H9 (cell line): ENCODE measurements around the gene SLFN5. TPM values are rescaled to one million over a fixed set of nuclear protein-coding genes. Genes with fewer than 3 reads are reported as not detected.

Source experiments
- DNase-seq: peaks from one replicate; pipeline ENCODE4 v3.0.0-alpha.2; 2017
- H2AFZ ChIP-seq: one replicate; pipeline ENCODE4 v1.6.1; 2013; ENCODE audit warnings: mild to moderate bottlenecking, low read length, control low read depth, moderate library complexity
- H2AK5ac ChIP-seq: 2 replicates; pipeline ENCODE4 v1.6.1; 2013; ENCODE audit warnings: low read length, control low read depth, mixed read lengths; ENCODE audit not compliant: insufficient read length
- H2BK120ac ChIP-seq: one replicate; pipeline ENCODE4 v1.6.1; 2013; ENCODE audit warnings: low read depth, mild to moderate bottlenecking, low read length, control low read depth, inconsistent platforms; ENCODE audit not compliant: poor library complexity, severe bottlenecking
- H2BK12ac ChIP-seq: 2 replicates; pipeline ENCODE4 v1.6.1; 2013; ENCODE audit warnings: low read length, control low read depth, mixed read lengths, low read depth; ENCODE audit not compliant: insufficient read length
- H2BK15ac ChIP-seq: 2 replicates; pipeline ENCODE4 v1.6.1; 2013; ENCODE audit warnings: low read depth, low read length, control low read depth
- H2BK20ac ChIP-seq: one replicate; pipeline ENCODE4 v1.6.1; 2013; ENCODE audit warnings: low read depth, mild to moderate bottlenecking, low read length, control low read depth, inconsistent platforms; ENCODE audit not compliant: poor library complexity, severe bottlenecking
- H2BK5ac ChIP-seq: 2 replicates; pipeline ENCODE4 v1.6.1; 2013; ENCODE audit warnings: low read length, control low read depth, mixed read lengths; ENCODE audit not compliant: insufficient read length
- H3K14ac ChIP-seq: 2 replicates; pipeline ENCODE4 v1.6.1; 2013; ENCODE audit warnings: low read length, control low read depth; ENCODE audit not compliant: insufficient read depth
- H3K18ac ChIP-seq: 2 replicates; pipeline ENCODE4 v1.6.1; 2013; ENCODE audit warnings: low read depth, mild to moderate bottlenecking, mixed read lengths, low read length, control low read depth; ENCODE audit not compliant: insufficient read length
- H3K23ac ChIP-seq: 2 replicates; pipeline ENCODE4 v1.6.1; 2013; ENCODE audit warnings: low read length, control low read depth, mixed read lengths, low read depth; ENCODE audit not compliant: insufficient read length
- H3K23me2 ChIP-seq: 2 replicates; pipeline ENCODE4 v1.6.1; 2013; ENCODE audit warnings: low read depth, mild to moderate bottlenecking, mixed read lengths, low read length, control low read depth; ENCODE audit not compliant: insufficient read length, poor library complexity, severe bottlenecking
- H3K27ac ChIP-seq: 2 replicates; pipeline ENCODE4 v1.5.1; 2013; ENCODE audit warnings: low read length, control low read depth, mixed read lengths, low read depth; ENCODE audit not compliant: insufficient read length
- H3K27me3 ChIP-seq: 2 replicates; pipeline ENCODE4 v1.6.1; 2013; ENCODE audit warnings: low read length, control low read depth, inconsistent platforms; ENCODE audit not compliant: insufficient read depth
- H3K4ac ChIP-seq: 2 replicates; pipeline ENCODE4 v1.6.1; 2013; ENCODE audit warnings: low read depth, mild to moderate bottlenecking, control low read depth, inconsistent platforms, low read length, moderate library complexity
- H3K4me1 ChIP-seq: 2 replicates; pipeline ENCODE4 v1.6.1; 2013; ENCODE audit warnings: low read length, control low read depth, inconsistent platforms; ENCODE audit not compliant: insufficient read depth
- H3K4me2 ChIP-seq: 2 replicates; pipeline ENCODE4 v1.6.1; 2013; ENCODE audit warnings: low read length, control low read depth, mixed read lengths; ENCODE audit not compliant: insufficient read length, insufficient read depth
- H3K56ac ChIP-seq: 2 replicates; pipeline ENCODE4 v1.6.1; 2013; ENCODE audit warnings: low read depth, mild to moderate bottlenecking, mixed read lengths, low read length, control low read depth; ENCODE audit not compliant: insufficient read length
- H3K79me1 ChIP-seq: 2 replicates; pipeline ENCODE4 v1.6.1; 2013; ENCODE audit warnings: low read depth, mild to moderate bottlenecking, moderate library complexity, low read length, control low read depth, inconsistent platforms; ENCODE audit not compliant: insufficient read depth, poor library complexity, severe bottlenecking
- H3K79me2 ChIP-seq: 2 replicates; pipeline ENCODE4 v1.6.1; 2013; ENCODE audit warnings: low read length, control low read depth, inconsistent platforms; ENCODE audit not compliant: insufficient read depth
- H3K9ac ChIP-seq: 2 replicates; pipeline ENCODE4 v1.6.1; 2013; ENCODE audit warnings: low read length, control low read depth, mixed read lengths; ENCODE audit not compliant: insufficient read length; ENCODE audit errors: extremely low read depth
- H3K9me3 ChIP-seq: one replicate; pipeline ENCODE4 v1.6.1; 2013; ENCODE audit warnings: low read depth, low read length, inconsistent platforms; ENCODE audit not compliant: control insufficient read depth
- H3T11ph ChIP-seq: one replicate; pipeline ENCODE4 v1.6.1; 2013; ENCODE audit warnings: mild to moderate bottlenecking, low read length, control low read depth, inconsistent platforms
- H4K20me1 ChIP-seq: one replicate; pipeline ENCODE4 v1.6.1; 2013; ENCODE audit not compliant: control insufficient read depth, insufficient read length, insufficient read depth
- H4K5ac ChIP-seq: 2 replicates; pipeline ENCODE4 v1.6.1; 2013; ENCODE audit warnings: low read depth, mild to moderate bottlenecking, mixed read lengths, low read length, control low read depth; ENCODE audit not compliant: insufficient read length
- H4K8ac ChIP-seq: replicated peaks from 2 replicates; pipeline ENCODE4 v1.6.1; 2013; ENCODE audit warnings: low read length, control low read depth, mixed read lengths, low read depth; ENCODE audit not compliant: insufficient read length
- H4K91ac ChIP-seq: 2 replicates; pipeline ENCODE4 v1.6.1; 2013; ENCODE audit warnings: low read depth, mild to moderate bottlenecking, moderate library complexity, mixed read lengths, low read length, control low read depth; ENCODE audit not compliant: insufficient read length
- H3K27ac Mint-ChIP-seq, 3 experiments: 2 replicates in 2 of 3; 3 replicates in 1 of 3; pipeline ENCODE4 v1.8.0; 2020 to 2021; ENCODE audit warnings: mixed read lengths in 3 of 3, mild to moderate bottlenecking in 1 of 3, moderate library complexity in 1 of 3
- H3K27me3 Mint-ChIP-seq: 2 replicates; pipeline ENCODE4 v1.8.0; 2021; ENCODE audit warnings: low read depth, mild to moderate bottlenecking, moderate library complexity, mixed read lengths
- H3K36me3 Mint-ChIP-seq, 3 experiments: 2 replicates in 2 of 3; 3 replicates in 1 of 3; pipeline ENCODE4 v1.8.0; 2020 to 2021; ENCODE audit warnings: low read depth in 3 of 3, mixed read lengths in 3 of 3; ENCODE audit not compliant: insufficient read depth in 1 of 3
- H3K4me1 Mint-ChIP-seq, 2 experiments: 2 replicates each; pipeline ENCODE4 v1.8.0; 2020; ENCODE audit warnings: mixed read lengths in 2 of 2
- H3K4me3 Mint-ChIP-seq, 2 experiments: 2 replicates in 1 of 2; 3 replicates in 1 of 2; pipeline ENCODE4 v1.8.0; 2020 to 2021; ENCODE audit warnings: mild to moderate bottlenecking in 2 of 2, mixed read lengths in 2 of 2, moderate library complexity in 1 of 2
- H3K9me3 Mint-ChIP-seq, 2 experiments: 2 replicates in 1 of 2; 3 replicates in 1 of 2; pipeline ENCODE4 v1.8.0; 2020; ENCODE audit warnings: mild to moderate bottlenecking in 2 of 2, mixed read lengths in 2 of 2, moderate library complexity in 1 of 2
- WGBS: extraction: QIAGEN DNeasy Blood & Tissue Kit; methylation state at CpG from one replicate; pipeline ENCODE4 v1.1.7; 2013; ENCODE audit warnings: missing lambda C conversion rate, low lambda C conversion rate, mixed read lengths; ENCODE audit not compliant: insufficient read length; ENCODE audit errors: extremely low coverage; 5-methylcytosine and 5-hydroxymethylcytosine counted together
- total RNA-seq: library from RNA; stranded (reverse); gene quantifications from 2 replicates; pipeline ENCODE4 v1.2.1, GENCODE V29; 2021
- TF ChIP-seq, protein P1 (sequence below): fragments of 200-600 bp; sonication (generic); conservative IDR thresholded peaks from 3 replicates; pipeline ENCODE4 v1.8.0; 2021; ENCODE audit warnings: antibody characterized with exemption, mild to moderate bottlenecking

Gene SLFN5
- total RNA-seq, 1 experiment from 2014 or later: 2.9 TPM

DNA sequence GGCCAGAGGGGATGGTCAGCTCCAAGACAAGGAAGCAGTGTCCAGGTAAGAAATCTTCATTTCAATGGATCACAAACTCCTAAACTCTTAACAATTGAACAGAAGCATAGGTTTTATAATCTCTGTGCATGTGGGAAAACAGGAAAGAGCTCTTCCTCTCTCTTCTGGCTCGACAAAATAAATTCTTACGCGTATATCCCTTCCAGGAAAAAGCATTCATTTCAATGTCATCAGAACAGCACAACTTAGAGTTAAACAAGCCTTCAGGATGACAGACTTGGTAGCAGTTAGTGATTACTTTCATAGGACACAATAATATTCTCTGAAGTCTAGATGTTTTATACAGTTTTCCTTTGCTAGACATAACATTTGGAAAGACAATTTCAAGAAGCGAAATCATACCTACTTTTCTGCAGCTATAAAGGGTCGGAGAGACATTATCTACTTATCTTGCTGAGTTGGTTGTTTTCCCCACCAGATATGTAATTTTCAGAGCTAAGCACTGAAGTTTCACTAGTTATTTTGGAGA is 29.4 kb upstream of the SLFN5 start:
- Histone ChIP-seq H3K79me1 (no peaks in the 10 kb centered on the region), H3K27ac (no peak overlapping the region), H4K5ac (no peak overlapping the region), H4K91ac (no peak overlapping the region), H3K79me2 (no peaks in the 10 kb centered on the region), H3K14ac (no peak overlapping the region), H3K4ac (no peak overlapping the region), H3K23ac (no peak overlapping the region), H3K4me1 (no peaks in the 10 kb centered on the region), H2BK5ac (no peak overlapping the region), H4K20me1 (no peaks in the 10 kb centered on the region), H4K8ac (no peak overlapping the region), H3K18ac (no peak overlapping the region), H2BK15ac (no peak overlapping the region), H2BK20ac (no peak overlapping the region), H3K4me2 (no peak overlapping the region), H2AK5ac (no peak overlapping the region), H3T11ph (no peak overlapping the region), H2AFZ (no peak overlapping the region), H3K27me3 (no peaks in the 10 kb centered on the region), H2BK120ac (no peak overlapping the region), H3K9ac (no peak overlapping the region), H2BK12ac (no peak overlapping the region), H3K23me2 (no peaks in the 10 kb centered on the region), H3K56ac (no peak overlapping the region), H3K9me3 (no peaks in the 10 kb centered on the region)
- Mint-ChIP-seq H3K36me3 (no peaks in the 10 kb centered on the region), H3K27ac (no peak overlapping the region), H3K9me3 (no peaks in the 10 kb centered on the region), H3K27me3 (peaks cover 12% of the 10 kb centered on the region), H3K4me1 (peaks cover 5 to 6% of the 10 kb centered on the region in 2 experiments; a peak in 3 of 4 replicates), H3K4me3 (no peak overlapping the region)
- no CpG with 5 or more reads among the region's 5 CpGs for WGBS
- TF ChIP-seq, protein P1, sequence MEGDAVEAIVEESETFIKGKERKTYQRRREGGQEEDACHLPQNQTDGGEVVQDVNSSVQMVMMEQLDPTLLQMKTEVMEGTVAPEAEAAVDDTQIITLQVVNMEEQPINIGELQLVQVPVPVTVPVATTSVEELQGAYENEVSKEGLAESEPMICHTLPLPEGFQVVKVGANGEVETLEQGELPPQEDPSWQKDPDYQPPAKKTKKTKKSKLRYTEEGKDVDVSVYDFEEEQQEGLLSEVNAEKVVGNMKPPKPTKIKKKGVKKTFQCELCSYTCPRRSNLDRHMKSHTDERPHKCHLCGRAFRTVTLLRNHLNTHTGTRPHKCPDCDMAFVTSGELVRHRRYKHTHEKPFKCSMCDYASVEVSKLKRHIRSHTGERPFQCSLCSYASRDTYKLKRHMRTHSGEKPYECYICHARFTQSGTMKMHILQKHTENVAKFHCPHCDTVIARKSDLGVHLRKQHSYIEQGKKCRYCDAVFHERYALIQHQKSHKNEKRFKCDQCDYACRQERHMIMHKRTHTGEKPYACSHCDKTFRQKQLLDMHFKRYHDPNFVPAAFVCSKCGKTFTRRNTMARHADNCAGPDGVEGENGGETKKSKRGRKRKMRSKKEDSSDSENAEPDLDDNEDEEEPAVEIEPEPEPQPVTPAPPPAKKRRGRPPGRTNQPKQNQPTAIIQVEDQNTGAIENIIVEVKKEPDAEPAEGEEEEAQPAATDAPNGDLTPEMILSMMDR: no peak
- DNase-seq: no peak
